GM23338 (cell line): ENCODE measurements around the gene PDIA2.

Source experiments
- CREB1 ChIP-seq: fragments of 250-450 bp; sonication (Bioruptor Pico); IDR thresholded peaks from 2 replicates; pipeline ENCODE4 v1.5.0; 2020; ENCODE audit warnings: low read depth, mild to moderate bottlenecking, moderate library complexity
- CTCF ChIP-seq, 2 experiments: fragments of 200-600 bp in 1 of 2; sonication (generic) in 1 of 2; conservative IDR thresholded peaks; 2 replicates each; pipeline versions ENCODE4 v1.5.1 to v1.6.1; 2016 to 2017; ENCODE audit warnings: antibody characterized with exemption in 2 of 2, low read depth in 2 of 2, mild to moderate bottlenecking in 2 of 2, moderate library complexity in 1 of 2
- EZH2 ChIP-seq: fragments of 200-600 bp; sonication (generic); IDR thresholded peaks from one replicate; pipeline ENCODE4 v1.8.0; 2017; ENCODE audit warnings: antibody characterized with exemption, mild to moderate bottlenecking, low read depth; ENCODE audit not compliant: unreplicated experiment
- EZH2phosphoT487 ChIP-seq: fragments of 200-600 bp; sonication (generic); IDR thresholded peaks from one replicate; pipeline ENCODE4 v1.8.1; 2018; ENCODE audit warnings: antibody characterized with exemption; ENCODE audit not compliant: unreplicated experiment
- NANOG ChIP-seq: IDR thresholded peaks from 2 replicates; pipeline ENCODE4 v1.6.1; 2016; ENCODE audit warnings: antibody characterized with exemption, borderline replicate concordance
- POLR2AphosphoS5 ChIP-seq: IDR thresholded peaks from 2 replicates; pipeline ENCODE4 v1.6.1; 2016; ENCODE audit warnings: antibody characterized with exemption, low read depth
- REST ChIP-seq: IDR thresholded peaks from one replicate; pipeline ENCODE4 v1.6.1; 2018; ENCODE audit warnings: antibody characterized with exemption; ENCODE audit not compliant: unreplicated experiment
- STAT1 ChIP-seq: IDR thresholded peaks from one replicate; pipeline ENCODE4 v1.6.1; 2016; ENCODE audit warnings: antibody characterized with exemption; ENCODE audit not compliant: unreplicated experiment
- TF ChIP-seq, protein P1 (sequence below): fragments of 250-450 bp; sonication (Bioruptor Pico); IDR thresholded peaks from 2 replicates; pipeline ENCODE4 v1.5.0; 2020; ENCODE audit warnings: mild to moderate bottlenecking, moderate library complexity

- TF ChIP-seq CTCF (conservative IDR thresholded peaks at IDR 0.05; ENCODE audit: low read depth in 2 of 2) (no peak), POLR2AphosphoS5 (no peak), EZH2phosphoT487 (no peak), CREB1 (CRISPR knock-in tag) (no peak), EZH2 (no peak), REST (no peak), STAT1 (no peak), NANOG (no peak)
- TF ChIP-seq, protein P1, sequence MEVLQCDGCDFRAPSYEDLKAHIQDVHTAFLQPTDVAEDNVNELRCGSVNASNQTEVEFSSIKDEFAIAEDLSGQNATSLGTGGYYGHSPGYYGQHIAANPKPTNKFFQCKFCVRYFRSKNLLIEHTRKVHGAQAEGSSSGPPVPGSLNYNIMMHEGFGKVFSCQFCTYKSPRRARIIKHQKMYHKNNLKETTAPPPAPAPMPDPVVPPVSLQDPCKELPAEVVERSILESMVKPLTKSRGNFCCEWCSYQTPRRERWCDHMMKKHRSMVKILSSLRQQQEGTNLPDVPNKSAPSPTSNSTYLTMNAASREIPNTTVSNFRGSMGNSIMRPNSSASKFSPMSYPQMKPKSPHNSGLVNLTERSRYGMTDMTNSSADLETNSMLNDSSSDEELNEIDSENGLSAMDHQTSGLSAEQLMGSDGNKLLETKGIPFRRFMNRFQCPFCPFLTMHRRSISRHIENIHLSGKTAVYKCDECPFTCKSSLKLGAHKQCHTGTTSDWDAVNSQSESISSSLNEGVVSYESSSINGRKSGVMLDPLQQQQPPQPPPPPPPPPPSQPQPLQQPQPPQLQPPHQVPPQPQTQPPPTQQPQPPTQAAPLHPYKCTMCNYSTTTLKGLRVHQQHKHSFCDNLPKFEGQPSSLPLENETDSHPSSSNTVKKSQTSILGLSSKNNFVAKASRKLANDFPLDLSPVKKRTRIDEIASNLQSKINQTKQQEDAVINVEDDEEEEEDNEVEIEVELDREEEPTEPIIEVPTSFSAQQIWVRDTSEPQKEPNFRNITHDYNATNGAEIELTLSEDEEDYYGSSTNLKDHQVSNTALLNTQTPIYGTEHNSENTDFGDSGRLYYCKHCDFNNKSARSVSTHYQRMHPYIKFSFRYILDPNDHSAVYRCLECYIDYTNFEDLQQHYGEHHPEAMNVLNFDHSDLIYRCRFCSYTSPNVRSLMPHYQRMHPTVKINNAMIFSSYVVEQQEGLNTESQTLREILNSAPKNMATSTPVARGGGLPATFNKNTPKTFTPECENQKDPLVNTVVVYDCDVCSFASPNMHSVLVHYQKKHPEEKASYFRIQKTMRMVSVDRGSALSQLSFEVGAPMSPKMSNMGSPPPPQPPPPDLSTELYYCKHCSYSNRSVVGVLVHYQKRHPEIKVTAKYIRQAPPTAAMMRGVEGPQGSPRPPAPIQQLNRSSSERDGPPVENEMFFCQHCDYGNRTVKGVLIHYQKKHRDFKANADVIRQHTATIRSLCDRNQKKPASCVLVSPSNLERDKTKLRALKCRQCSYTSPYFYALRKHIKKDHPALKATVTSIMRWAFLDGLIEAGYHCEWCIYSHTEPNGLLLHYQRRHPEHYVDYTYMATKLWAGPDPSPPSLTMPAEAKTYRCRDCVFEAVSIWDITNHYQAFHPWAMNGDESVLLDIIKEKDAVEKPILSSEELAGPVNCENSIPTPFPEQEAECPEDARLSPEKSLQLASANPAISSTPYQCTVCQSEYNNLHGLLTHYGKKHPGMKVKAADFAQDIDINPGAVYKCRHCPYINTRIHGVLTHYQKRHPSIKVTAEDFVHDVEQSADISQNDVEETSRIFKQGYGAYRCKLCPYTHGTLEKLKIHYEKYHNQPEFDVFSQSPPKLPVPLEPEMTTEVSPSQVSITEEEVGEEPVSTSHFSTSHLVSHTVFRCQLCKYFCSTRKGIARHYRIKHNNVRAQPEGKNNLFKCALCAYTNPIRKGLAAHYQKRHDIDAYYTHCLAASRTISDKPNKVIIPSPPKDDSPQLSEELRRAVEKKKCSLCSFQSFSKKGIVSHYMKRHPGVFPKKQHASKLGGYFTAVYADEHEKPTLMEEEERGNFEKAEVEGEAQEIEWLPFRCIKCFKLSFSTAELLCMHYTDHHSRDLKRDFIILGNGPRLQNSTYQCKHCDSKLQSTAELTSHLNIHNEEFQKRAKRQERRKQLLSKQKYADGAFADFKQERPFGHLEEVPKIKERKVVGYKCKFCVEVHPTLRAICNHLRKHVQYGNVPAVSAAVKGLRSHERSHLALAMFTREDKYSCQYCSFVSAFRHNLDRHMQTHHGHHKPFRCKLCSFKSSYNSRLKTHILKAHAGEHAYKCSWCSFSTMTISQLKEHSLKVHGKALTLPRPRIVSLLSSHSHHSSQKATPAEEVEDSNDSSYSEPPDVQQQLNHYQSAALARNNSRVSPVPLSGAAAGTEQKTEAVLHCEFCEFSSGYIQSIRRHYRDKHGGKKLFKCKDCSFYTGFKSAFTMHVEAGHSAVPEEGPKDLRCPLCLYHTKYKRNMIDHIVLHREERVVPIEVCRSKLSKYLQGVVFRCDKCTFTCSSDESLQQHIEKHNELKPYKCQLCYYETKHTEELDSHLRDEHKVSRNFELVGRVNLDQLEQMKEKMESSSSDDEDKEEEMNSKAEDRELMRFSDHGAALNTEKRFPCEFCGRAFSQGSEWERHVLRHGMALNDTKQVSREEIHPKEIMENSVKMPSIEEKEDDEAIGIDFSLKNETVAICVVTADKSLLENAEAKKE (CRISPR knock-in tag), result no peak
Measured at GRCh38 chr16:284204-285120, 1.5 kb downstream of the PDIA2 start.
